ENCODE measurements around the gene SLX9.

Gene SLX9

GRCh38 chr21:44931137-44931500 is 8.7 kb upstream of the SLX9 start:
- FAIRE-seq: no peak

GRCh38 chr21:44931501-44932407 is 8.1 kb upstream of the SLX9 start:
- FAIRE-seq: no peak

GRCh38 chr21:44932408-44933181 is 7.2 kb upstream of the SLX9 start:
- no peak for FAIRE-seq

- no peak for FAIRE-seq
Observed at GRCh38 chr21:44933199-44933917, 6.5 kb upstream of the SLX9 start.

GRCh38 chr21:44933918-44934260 is 5.9 kb upstream of the SLX9 start:
- FAIRE-seq: no peak

GRCh38 chr21:44934276-44934675 is 5.6 kb upstream of the SLX9 start:
- no peak for FAIRE-seq

- FAIRE-seq: no peak
Observed at GRCh38 chr21:44934797-44935532, 4.9 kb upstream of the SLX9 start.

- FAIRE-seq: no peak
Observed at GRCh38 chr21:44935533-44935927, 4.3 kb upstream of the SLX9 start.

- FAIRE-seq: no peak
Observed at GRCh38 chr21:44938772-44939531, 877 bp upstream of the SLX9 start.

- FAIRE-seq: no peak
Observed at GRCh38 chr21:44940116-44940631, 345 bp downstream of the SLX9 start.

GRCh38 chr21:44941567-44941966 is 1.7 kb downstream of the SLX9 start:
- FAIRE-seq: no peak

- no peak for FAIRE-seq
Observed at GRCh38 chr21:44942566-44942965, 2.7 kb downstream of the SLX9 start.

- FAIRE-seq: no peak
Observed at GRCh38 chr21:44943005-44943685, 3.3 kb downstream of the SLX9 start.

- FAIRE-seq: no peak
Observed at GRCh38 chr21:44943686-44944550, 4.1 kb downstream of the SLX9 start.

GRCh38 chr21:44944596-44944995 is 4.8 kb downstream of the SLX9 start:
- FAIRE-seq: no peak

GRCh38 chr21:44946254-44947041 is 6.6 kb downstream of the SLX9 start:
- FAIRE-seq: no peak

- no peak for FAIRE-seq
Observed at GRCh38 chr21:44947111-44947929, 7.5 kb downstream of the SLX9 start.

GRCh38 chr21:44947930-44948331 is 8.1 kb downstream of the SLX9 start:
- no peak for FAIRE-seq
